ENCODE measurements around the gene FAM124A.

DNA sequence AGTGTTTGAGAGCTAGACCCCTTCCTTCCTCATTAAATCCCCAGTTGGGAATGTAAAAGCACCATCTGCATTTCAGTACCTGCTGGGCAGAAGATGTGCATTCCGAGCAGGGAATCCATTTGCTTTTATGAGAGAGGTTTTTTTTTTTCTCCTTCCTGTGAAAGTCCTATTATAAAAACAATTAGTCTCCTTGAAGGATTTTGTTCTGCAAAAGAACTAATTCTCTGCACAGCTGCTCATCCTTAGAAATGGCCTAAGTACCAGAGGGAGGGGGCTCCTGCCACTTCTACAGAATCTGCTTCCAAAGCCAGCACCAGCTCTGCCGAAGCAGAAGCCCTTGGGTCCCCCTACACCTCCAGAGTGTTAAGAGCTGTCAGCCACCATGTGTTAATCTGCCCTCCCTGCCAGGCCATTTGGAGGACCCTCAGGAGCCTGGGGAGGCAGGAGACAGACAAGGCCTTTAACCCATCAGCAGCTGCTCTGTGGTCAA lies 80.9 kb downstream of the FAM124A start:
- TF ChIP-seq, protein P1, sequence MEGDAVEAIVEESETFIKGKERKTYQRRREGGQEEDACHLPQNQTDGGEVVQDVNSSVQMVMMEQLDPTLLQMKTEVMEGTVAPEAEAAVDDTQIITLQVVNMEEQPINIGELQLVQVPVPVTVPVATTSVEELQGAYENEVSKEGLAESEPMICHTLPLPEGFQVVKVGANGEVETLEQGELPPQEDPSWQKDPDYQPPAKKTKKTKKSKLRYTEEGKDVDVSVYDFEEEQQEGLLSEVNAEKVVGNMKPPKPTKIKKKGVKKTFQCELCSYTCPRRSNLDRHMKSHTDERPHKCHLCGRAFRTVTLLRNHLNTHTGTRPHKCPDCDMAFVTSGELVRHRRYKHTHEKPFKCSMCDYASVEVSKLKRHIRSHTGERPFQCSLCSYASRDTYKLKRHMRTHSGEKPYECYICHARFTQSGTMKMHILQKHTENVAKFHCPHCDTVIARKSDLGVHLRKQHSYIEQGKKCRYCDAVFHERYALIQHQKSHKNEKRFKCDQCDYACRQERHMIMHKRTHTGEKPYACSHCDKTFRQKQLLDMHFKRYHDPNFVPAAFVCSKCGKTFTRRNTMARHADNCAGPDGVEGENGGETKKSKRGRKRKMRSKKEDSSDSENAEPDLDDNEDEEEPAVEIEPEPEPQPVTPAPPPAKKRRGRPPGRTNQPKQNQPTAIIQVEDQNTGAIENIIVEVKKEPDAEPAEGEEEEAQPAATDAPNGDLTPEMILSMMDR (IDR thresholded peaks at IDR 0.05) = no peak
- TF ChIP-seq TCF7L2 (IDR thresholded peaks at IDR 0.05; ENCODE audit: low read depth, low read length) = no peak
- TF ChIP-seq SIN3A (IDR thresholded peaks at IDR 0.05; ENCODE audit: borderline replicate concordance, insufficient read depth, low read depth, low read length) = no peak
- TF ChIP-seq, protein P2, sequence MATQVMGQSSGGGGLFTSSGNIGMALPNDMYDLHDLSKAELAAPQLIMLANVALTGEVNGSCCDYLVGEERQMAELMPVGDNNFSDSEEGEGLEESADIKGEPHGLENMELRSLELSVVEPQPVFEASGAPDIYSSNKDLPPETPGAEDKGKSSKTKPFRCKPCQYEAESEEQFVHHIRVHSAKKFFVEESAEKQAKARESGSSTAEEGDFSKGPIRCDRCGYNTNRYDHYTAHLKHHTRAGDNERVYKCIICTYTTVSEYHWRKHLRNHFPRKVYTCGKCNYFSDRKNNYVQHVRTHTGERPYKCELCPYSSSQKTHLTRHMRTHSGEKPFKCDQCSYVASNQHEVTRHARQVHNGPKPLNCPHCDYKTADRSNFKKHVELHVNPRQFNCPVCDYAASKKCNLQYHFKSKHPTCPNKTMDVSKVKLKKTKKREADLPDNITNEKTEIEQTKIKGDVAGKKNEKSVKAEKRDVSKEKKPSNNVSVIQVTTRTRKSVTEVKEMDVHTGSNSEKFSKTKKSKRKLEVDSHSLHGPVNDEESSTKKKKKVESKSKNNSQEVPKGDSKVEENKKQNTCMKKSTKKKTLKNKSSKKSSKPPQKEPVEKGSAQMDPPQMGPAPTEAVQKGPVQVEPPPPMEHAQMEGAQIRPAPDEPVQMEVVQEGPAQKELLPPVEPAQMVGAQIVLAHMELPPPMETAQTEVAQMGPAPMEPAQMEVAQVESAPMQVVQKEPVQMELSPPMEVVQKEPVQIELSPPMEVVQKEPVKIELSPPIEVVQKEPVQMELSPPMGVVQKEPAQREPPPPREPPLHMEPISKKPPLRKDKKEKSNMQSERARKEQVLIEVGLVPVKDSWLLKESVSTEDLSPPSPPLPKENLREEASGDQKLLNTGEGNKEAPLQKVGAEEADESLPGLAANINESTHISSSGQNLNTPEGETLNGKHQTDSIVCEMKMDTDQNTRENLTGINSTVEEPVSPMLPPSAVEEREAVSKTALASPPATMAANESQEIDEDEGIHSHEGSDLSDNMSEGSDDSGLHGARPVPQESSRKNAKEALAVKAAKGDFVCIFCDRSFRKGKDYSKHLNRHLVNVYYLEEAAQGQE (IDR thresholded peaks at IDR 0.05; ENCODE audit: insufficient read depth in 1 of 2, low read depth in 2 of 2, low read length in 1 of 2) = no peak
- TF ChIP-seq POLR2AphosphoS5 (IDR thresholded peaks at IDR 0.05; ENCODE audit: low read depth, low read length) = no peak

Measured in Panc1 (cell line).